ENCODE measurements around the gene KRT6C.
"Not testable (repeated sequence)": the region's sequence is repeated elsewhere in the genome, so short reads cannot be mapped to it uniquely, and the experiment has no call there.

KRT6C gene

DNA sequence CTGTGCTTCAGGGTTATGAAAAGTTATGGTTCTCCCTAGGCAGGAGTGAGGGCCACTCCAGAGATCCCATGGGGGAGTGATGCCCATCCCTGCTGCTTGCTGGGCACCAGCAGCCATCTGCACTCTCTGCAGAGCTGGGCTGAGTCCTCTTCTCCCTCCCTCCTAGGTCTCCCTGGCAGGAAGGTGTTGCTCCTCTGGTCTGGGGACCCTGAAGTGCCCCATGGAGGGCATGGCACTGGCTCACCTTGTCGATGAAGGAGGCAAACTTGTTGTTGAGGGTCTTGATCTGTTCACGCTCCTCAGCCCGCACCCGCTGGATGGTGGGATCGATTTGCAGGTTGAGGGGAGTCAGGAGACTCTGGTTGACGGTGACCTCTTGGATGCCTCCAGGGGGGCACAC, 18.8 kb upstream of the KRT6C start:
- H3K27ac Mint-ChIP-seq; H3K4me3 Mint-ChIP-seq; H3K4me1 Mint-ChIP-seq (ENCODE audit: low read depth); H3K36me3 Mint-ChIP-seq; H3K9me3 Mint-ChIP-seq (ENCODE audit: low read depth): not testable (repeated sequence)
- peaks cover 16% of the 10 kb centered on the region for H3K27me3 Mint-ChIP-seq

DNA sequence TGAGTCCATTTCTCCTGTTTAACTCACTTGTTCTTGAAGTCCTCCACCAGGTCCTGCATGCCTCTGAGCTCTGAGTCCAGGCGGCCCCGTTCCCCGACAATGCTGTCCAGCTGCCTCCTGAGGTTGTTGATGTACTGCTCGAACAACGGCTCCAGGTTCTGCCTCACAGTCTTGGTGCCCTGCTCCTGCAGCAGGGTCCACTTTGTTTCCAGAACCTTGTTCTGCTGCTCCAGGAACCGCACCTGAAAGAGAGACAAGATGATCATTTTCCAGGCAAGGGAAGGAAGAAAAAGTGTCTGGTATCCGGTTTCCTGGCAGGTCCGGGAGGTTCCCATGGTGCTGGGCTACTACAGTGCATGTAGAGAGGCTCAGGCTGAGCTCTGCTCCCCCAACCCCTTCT, 17.9 kb upstream of the KRT6C start:
- not testable (repeated sequence) for H3K36me3 Mint-ChIP-seq; H3K9me3 Mint-ChIP-seq (ENCODE audit: low read depth); H3K27ac Mint-ChIP-seq; H3K4me3 Mint-ChIP-seq; H3K4me1 Mint-ChIP-seq (ENCODE audit: low read depth)
- peaks cover 21% of the 10 kb centered on the region for H3K27me3 Mint-ChIP-seq

GRCh38 chr12:52488736-52489135, 15.1 kb upstream of the KRT6C start:
- Mint-ChIP-seq H3K27me3 (peaks cover 38% of the 10 kb centered on the region), H3K4me3 (no peak overlapping the region), H3K36me3 (peaks cover 7% of the 10 kb centered on the region), H3K9me3 (ENCODE audit: low read depth) (peaks cover 9% of the 10 kb centered on the region), H3K27ac (no peak overlapping the region), H3K4me1 (ENCODE audit: low read depth) (no peaks in the 10 kb centered on the region)

GRCh38 chr12:52487744-52488443, 14.3 kb upstream of the KRT6C start:
- not testable (repeated sequence) for H3K36me3 Mint-ChIP-seq; H3K4me3 Mint-ChIP-seq; H3K27ac Mint-ChIP-seq; H3K4me1 Mint-ChIP-seq (ENCODE audit: low read depth); H3K9me3 Mint-ChIP-seq (ENCODE audit: low read depth)
- peaks cover 44% of the 10 kb centered on the region for H3K27me3 Mint-ChIP-seq

DNA sequence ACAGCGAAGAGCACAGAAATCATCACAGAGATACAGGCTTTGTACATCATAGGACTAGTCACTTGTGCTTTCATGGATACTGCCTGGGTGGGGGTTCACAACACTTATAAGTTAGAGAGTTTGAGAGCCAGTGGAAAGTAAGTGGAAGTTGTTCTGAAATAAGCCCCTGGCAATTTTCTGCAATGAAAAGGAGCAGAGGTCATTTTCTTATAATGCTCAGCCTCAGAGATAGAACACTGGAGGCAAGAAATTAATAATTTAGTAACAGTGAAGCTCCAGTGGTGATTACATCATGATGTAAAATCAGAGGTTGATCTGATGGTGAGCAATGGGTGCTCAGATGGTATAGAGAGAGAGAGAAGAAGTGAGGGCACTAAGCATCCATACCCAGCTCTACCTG, 13.6 kb upstream of the KRT6C start:
- Mint-ChIP-seq H3K27me3 (peaks cover 45% of the 10 kb centered on the region), H3K27ac (no peak overlapping the region), H3K4me3 (no peak overlapping the region), H3K9me3 (ENCODE audit: low read depth) (peaks cover 9% of the 10 kb centered on the region), H3K36me3 (peaks cover 7% of the 10 kb centered on the region), H3K4me1 (ENCODE audit: low read depth) (no peaks in the 10 kb centered on the region)

DNA sequence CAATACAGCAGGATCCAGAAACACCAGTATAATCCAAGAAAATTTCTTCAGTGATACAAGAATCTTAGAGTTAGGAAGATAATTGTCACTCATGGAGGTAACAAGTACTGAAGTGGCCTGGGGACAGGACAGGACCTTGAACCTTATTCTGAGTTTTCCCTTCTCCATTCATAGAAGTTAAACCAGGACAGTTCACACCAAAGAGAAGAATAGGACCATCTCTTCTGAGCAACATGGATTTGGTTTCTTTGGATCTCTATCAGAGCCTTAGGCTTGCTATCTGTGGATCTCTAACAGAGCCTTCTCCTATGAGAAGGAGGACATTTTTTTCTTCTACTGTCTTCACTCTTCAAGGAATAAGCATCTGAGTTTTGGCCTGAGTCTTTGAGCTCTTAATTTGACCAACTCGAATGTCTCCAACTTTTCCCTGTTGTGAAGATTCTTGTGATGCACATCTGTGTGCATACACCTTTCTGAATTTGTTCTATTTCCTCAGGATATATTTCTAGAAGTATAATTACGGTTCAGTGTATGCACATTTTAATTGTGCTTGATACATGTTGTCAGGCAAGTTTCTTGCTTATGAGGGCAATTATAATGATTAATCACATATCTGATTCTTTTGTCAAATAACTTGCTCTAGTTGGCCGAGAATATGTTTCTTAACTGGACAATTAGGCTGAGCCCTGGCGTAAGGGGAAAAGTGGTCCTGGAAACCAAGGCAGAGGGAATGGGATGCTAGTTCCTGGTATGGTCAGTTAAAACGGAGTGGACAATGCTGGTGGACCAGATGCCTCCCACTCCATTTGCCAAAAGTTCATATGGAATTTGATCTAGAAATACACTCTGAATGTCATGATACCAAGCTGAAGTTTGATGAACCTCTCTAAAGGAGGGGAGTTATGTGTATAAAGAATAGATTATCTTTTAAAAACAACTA, 12.8 kb upstream of the KRT6C start:
- no peak overlapping the region for H3K4me3 Mint-ChIP-seq
- no peaks in the 10 kb centered on the region for H3K4me1 Mint-ChIP-seq (ENCODE audit: low read depth)
- peaks cover 40% of the 10 kb centered on the region for H3K27me3 Mint-ChIP-seq
- no peak overlapping the region for H3K27ac Mint-ChIP-seq
- H3K9me3 Mint-ChIP-seq (ENCODE audit: low read depth) = peaks cover 9% of the 10 kb centered on the region
- peaks cover 7% of the 10 kb centered on the region for H3K36me3 Mint-ChIP-seq

DNA sequence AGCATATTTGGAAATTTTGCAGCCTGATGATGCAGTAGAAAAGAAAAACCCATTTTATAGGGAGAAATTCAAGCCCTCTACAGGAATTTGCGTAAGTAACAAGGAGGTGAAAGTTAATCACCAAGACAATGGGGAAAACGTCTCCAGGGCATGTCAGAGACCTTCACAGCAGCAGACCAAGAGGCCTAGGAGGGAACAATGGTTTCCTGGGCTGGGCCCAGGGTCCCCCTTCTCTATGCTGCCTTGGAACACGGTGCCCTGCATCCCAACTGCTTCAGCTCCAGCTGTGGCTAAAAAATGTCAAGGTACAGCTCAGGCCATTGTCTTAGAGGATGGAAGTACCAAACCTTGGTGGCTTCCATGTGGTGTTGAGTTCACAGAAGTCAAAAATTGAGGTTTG, 6.5 kb upstream of the KRT6C start:
- H3K4me1 Mint-ChIP-seq (ENCODE audit: low read depth) = no peaks in the 10 kb centered on the region
- no peak overlapping the region for H3K27ac Mint-ChIP-seq
- peaks cover 20% of the 10 kb centered on the region for H3K27me3 Mint-ChIP-seq
- H3K4me3 Mint-ChIP-seq = no peak overlapping the region
- peaks cover 3% of the 10 kb centered on the region for H3K36me3 Mint-ChIP-seq
- H3K9me3 Mint-ChIP-seq (ENCODE audit: low read depth) = peaks cover 4% of the 10 kb centered on the region

DNA sequence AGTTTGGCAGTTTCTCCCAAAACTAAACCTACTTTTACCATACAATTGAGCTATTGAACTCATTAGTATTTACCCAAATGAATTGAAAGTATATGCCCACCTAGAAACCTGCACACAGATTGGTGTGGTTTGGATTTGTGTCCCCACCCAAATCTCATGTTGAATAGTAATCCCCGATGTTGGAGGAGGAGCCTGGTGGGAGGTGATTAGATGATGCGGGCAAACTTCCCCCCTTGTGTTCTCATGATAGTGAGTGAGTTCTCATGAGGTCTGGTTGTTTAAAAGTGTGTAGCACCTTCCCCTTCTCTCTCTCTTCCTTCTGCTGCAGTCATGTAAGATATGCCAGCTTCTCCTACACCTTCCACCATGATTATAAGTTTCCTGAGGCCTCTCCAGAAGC, 4.0 kb upstream of the KRT6C start:
- Mint-ChIP-seq H3K4me1 (ENCODE audit: low read depth) (no peaks in the 10 kb centered on the region), H3K36me3 (no peaks in the 10 kb centered on the region), H3K4me3 (no peak overlapping the region), H3K27ac (no peak overlapping the region), H3K9me3 (ENCODE audit: low read depth) (no peaks in the 10 kb centered on the region), H3K27me3 (peaks cover 2% of the 10 kb centered on the region)

DNA sequence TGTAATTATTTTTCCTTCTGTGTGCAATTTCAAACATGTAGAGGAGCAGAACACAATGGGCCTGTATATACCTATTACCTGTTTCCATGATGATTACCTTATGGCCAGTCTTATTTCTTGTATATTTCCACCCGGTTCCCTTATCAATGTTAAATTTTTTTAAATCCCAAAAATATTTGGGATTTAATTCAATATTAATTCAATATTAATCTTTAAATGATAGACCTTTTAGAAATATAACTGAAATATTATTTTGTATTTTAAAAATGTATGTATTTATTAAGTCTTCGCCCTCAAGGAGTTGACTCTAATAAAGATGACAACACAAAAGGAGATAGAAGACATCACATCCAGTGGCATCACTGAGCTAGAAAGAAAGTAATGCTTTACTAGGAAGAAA, 607 bp upstream of the KRT6C start:
- H3K27me3 Mint-ChIP-seq = peaks cover 4% of the 10 kb centered on the region
- H3K9me3 Mint-ChIP-seq (ENCODE audit: low read depth) = no peaks in the 10 kb centered on the region
- no peaks in the 10 kb centered on the region for H3K36me3 Mint-ChIP-seq
- H3K4me3 Mint-ChIP-seq = no peak overlapping the region
- H3K27ac Mint-ChIP-seq = no peak overlapping the region
- no peaks in the 10 kb centered on the region for H3K4me1 Mint-ChIP-seq (ENCODE audit: low read depth)

GRCh38 chr12:52469853-52470252, 3.8 kb downstream of the KRT6C start:
- H3K27ac Mint-ChIP-seq = no peak overlapping the region
- no peaks in the 10 kb centered on the region for H3K36me3 Mint-ChIP-seq
- H3K4me1 Mint-ChIP-seq (ENCODE audit: low read depth) = no peaks in the 10 kb centered on the region
- H3K27me3 Mint-ChIP-seq = peaks cover 5% of the 10 kb centered on the region
- no peak overlapping the region for H3K4me3 Mint-ChIP-seq
- no peaks in the 10 kb centered on the region for H3K9me3 Mint-ChIP-seq (ENCODE audit: low read depth)

DNA sequence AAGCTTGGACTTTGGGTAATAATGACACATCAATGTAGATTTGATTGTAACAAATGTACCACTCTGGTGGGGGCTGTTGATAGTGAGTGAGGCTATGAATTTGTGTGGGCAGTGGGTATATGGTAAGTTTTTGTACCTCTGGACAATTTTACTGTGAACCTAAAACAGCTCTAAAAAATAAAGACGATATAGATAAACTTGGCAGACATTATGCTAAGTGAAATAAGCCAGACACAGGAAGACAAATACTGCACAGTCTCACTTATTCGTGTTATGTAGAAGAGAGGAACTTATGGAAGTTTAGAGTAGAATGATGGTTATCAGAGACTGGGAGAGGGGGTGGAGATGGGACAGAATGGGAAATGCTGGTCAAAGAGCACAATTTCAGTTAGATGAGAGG, 8.7 kb downstream of the KRT6C start:
- peaks cover 11% of the 10 kb centered on the region for H3K27me3 Mint-ChIP-seq

DNA sequence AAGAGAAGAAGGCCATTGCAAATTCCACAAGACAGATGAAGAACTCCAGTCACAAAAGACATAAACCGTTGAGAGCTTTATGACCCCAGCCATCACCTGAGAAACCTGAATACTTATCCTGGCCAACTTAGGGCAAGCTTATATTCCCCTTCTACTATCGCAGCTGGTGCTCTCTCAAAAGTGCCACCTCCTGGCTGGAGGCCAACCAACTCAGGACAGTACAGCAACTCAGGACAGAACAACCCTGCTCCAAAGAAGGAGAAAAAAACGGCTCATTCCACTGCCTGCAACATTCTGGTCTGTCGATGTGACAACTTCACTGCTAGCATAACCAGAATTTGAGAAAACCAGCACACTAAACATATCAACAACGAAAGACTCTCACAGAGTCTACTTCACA, 11.9 kb downstream of the KRT6C start:
- peaks cover 14% of the 10 kb centered on the region for H3K27me3 Mint-ChIP-seq
- H3K9me3 Mint-ChIP-seq (ENCODE audit: low read depth) = no peaks in the 10 kb centered on the region
- peaks cover 4% of the 10 kb centered on the region for H3K36me3 Mint-ChIP-seq
- no peak overlapping the region for H3K4me3 Mint-ChIP-seq
- no peaks in the 10 kb centered on the region for H3K4me1 Mint-ChIP-seq (ENCODE audit: low read depth)
- H3K27ac Mint-ChIP-seq = no peak overlapping the region

More for the DNA sequence above, 8.7 kb downstream of the KRT6C start:
- Mint-ChIP-seq H3K4me3 (no peak overlapping the region), H3K36me3 (peaks cover 4% of the 10 kb centered on the region), H3K4me1 (ENCODE audit: low read depth) (no peaks in the 10 kb centered on the region), H3K9me3 (ENCODE audit: low read depth) (no peaks in the 10 kb centered on the region), H3K27ac (no peak overlapping the region)

DNA sequence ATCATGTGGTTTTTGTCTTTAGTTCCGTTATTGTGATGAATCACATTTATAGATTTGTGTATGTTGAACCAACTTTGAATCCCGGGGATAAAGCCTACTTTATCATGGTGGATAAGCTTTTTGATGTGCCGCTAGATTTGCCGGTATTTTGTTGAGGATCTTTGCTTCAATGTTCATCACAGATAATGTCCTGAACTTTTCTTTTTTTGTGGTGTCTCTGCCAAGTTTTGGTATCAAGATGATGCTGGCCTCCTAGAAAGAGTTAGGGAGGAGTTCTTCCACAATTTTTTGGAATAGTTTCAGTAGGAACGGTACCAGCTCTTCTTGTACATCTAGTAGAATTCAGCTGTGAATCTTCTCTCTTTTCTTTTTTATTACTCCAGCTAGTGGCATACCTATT, 14.7 kb downstream of the KRT6C start:
- peaks cover 4% of the 10 kb centered on the region for H3K4me1 Mint-ChIP-seq (ENCODE audit: low read depth)
- no peak overlapping the region for H3K27ac Mint-ChIP-seq
- H3K9me3 Mint-ChIP-seq (ENCODE audit: low read depth) = no peaks in the 10 kb centered on the region
- no peak overlapping the region for H3K4me3 Mint-ChIP-seq
- H3K36me3 Mint-ChIP-seq = peaks cover 4% of the 10 kb centered on the region
- peaks cover 13% of the 10 kb centered on the region for H3K27me3 Mint-ChIP-seq

GRCh38 chr12:52455821-52456220, 17.8 kb downstream of the KRT6C start:
- no peak overlapping the region for H3K4me3 Mint-ChIP-seq
- no peaks in the 10 kb centered on the region for H3K36me3 Mint-ChIP-seq
- H3K4me1 Mint-ChIP-seq (ENCODE audit: low read depth) = peaks cover 4% of the 10 kb centered on the region
- H3K27me3 Mint-ChIP-seq = peaks cover 8% of the 10 kb centered on the region
- no peak overlapping the region for H3K27ac Mint-ChIP-seq
- no peaks in the 10 kb centered on the region for H3K9me3 Mint-ChIP-seq (ENCODE audit: low read depth)

DNA sequence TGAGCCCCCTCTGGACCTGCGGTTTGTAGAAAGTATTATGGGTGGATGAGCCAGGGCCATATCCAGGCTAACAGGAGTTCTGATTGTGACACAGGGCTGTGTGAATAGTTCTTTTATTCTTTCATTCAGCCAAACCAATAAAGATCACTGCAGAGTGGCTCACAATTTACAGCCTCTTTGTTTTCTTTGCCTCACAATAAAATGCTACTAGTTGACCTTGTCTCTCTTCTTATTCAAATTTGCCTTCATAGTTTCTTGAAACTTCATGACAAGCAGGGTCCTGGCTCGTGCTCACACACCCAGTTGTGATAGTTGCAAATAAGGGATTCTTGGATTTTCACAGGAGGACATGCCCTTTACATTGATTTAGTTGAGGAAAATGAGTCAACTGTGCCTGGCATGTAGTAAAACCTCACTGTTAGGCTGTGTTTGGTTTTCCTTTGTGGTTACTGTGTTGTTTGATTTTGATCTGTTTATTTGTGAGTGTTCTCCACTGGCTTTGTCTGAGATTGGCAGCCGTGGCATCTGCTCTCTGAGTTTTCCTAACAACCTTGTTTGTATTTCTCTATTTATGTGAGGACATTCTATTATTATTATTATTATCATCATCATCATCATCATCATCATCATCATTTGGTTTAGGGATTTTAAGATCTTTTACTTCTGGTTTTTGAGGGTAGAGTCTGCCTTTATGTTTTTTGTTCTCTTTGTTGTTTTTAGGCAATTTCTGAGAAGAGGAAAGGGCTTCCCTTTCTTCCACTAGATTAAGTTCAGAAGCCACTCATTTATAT, 19.0 kb downstream of the KRT6C start:
- H3K9me3 Mint-ChIP-seq (ENCODE audit: low read depth) = no peaks in the 10 kb centered on the region
- peaks cover 4% of the 10 kb centered on the region for H3K4me1 Mint-ChIP-seq (ENCODE audit: low read depth)
- H3K36me3 Mint-ChIP-seq = no peaks in the 10 kb centered on the region
- H3K27me3 Mint-ChIP-seq = peaks cover 5% of the 10 kb centered on the region
- H3K4me3 Mint-ChIP-seq = no peak overlapping the region
- no peak overlapping the region for H3K27ac Mint-ChIP-seq
